GM18498 (cell line): Measurements from ENCODE around the gene LMX1B.
"Not testable (repeated sequence)": the region's sequence is repeated elsewhere in the genome, so short reads cannot be mapped to it uniquely, and the experiment has no call there.

ENCODE experiments used
- ATAC-seq: cut with Tn5 transposase; IDR thresholded peaks from one replicate; pipeline ENCODE4 v1.9.1; 2021; ENCODE audit warnings: mild to moderate bottlenecking, moderate library complexity; ENCODE audit not compliant: unreplicated experiment

The LMX1B gene

DNA sequence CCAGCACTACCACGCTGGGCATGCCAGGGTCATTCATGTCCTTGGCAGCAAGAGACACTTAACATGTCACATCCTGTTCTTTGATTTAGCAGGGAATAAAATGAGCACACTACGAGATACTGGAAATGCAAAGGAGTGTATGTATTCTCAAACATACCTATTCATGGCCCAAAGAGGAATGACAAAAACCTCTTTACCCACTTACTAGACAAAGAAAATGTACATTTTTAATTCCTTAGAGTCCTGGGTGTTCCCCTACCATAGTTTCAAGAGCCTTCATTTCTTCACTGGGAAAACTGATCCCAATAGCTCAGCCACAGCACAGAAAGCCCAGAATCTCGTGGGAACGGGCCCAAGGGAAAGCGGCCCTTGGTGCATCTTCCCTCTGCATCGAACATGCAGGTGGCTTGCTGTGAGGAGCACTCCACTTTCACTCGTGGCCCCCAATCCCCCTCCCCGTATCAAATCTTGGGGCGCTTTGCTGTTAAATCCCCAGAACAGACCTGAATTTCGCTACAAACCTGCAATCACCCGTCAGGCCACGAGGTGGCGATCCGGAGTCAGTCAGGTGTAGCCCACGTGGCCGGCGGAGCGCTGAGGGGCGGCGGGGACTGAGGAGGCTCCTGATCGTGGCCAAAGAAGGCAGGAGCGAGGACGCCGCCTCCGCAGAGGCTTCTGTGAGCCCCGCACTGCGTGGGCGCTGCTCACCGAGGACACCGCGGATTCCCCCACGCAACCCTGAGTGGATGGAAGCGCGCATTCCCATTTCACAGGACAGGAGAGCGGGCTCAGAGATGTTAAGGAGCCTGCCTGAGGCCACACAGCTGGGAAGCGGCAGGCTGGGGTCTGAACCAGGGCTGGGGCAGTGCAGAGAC, 91.4 kb downstream of the LMX1B start:
- ATAC-seq = peak; percentile 44

DNA sequence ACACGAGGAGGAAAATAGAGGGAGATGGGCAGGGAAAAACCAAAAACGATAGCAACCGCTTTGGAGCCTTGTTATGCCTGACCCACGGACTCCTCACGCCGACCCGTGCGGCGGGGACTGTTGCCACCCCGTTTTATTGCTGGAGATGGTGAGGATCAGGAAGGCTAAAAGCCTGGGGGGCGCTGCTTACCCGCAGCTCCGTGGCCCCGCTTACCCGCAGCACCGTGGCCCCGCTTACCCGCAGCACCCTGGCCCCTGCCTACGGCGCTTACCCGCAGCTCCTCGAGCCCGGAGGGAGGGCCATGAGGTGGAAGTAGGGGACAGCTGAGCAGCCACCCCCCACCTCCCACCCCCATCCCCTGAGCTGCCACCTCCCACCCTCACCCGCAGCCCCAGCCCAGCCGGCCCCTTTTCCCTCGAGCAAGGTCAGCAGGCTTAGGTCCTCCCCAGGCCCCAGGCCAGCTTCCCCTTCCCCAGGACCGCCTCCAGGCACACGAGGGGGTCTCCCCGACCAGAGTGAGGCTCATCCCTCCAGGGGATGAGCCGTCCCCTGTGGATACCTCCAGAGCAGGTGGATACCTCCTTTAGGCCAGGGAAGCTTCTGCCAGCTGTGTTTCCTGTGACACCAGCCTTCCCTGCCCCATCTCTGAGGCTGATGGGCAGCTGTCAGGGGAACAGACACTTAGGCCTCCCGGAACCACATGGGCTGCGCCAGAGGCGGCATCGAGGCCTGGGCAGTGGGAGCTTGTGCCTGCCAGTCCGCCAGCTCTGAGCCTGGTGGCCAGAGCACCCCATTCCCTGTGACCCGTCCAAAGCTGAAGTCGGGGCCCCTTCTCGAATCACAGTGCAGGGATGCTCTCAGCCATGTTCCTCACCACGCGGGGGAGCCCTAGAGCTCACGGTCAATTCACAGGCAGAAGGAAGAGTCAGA, 92.3 kb downstream of the LMX1B start:
- no peak for ATAC-seq

DNA sequence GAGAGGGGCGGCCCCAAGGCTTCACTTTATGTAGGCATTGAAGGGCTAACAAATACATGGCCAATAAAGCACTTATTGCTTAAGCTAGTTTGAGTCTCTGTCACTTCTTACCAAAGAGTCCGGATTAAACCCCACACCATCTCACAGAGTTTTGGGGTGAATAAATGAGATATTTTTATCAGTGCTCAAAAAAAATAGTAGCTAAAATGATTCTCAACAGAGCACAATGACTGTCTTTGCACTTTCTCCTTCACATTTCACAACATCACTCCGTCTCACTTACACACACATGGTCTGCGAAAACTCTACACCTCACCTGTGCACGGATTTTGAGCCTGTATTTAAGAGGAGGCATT, 92.9 kb downstream of the LMX1B start:
- no peak for ATAC-seq

DNA sequence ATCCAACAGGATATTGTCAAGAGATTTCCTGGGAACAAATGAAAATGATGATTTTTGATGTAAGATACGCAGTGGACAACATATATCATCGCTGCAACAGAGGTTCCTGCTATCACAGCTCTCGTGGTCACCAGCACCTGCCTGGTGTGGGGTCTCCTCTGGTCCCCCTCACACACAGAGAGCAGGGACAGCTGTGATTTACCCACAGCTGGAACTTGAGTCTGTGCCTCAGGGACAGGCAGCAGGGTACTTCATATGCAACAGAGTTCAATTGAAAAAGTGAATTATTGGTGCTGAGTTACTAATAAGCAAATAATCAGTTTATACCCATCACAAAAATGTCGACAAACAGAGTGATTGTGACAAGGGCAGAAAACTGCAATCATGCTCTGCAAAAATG, 93.4 kb downstream of the LMX1B start:
- no peak for ATAC-seq

DNA sequence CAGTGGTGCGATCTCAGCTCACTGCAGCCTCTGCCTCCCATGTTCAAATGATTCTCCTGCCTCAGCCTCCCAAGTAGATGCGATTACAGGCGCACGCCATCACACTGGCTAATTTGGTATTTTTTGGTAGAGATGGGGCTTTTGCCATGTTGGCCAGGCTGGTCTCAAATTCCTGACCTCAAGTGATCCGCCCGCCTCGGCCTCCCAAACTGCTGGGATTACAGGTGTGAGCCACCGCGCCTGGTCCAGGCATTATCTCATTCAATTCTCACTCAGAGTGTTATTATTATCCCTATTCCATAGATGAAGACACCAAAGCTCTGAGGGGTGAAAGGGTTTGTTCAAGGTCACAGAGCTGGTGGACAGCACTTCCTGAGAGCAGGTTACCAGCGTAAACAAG, 94.0 kb downstream of the LMX1B start:
- ATAC-seq = not testable (repeated sequence)

DNA sequence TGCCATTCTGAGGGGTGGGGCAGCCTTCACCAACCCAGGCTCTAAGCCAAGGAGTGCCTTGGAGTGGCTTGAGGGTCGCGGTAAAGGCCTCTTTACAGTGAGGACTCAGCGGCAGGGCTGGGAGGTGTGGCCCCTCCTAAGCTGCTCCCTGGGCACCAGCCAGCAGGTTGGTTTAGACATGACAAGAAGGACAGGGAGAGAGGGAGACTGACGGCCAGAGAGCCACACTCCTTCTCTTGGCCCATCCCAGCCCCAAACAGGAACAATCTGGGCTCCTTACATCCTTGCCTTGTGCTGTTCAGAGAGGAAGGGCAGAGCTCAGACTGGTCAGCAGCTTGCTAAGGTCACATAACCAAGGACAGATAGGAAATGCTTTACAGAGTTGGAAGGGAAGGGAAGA, 94.5 kb downstream of the LMX1B start:
- ATAC-seq = no peak

DNA sequence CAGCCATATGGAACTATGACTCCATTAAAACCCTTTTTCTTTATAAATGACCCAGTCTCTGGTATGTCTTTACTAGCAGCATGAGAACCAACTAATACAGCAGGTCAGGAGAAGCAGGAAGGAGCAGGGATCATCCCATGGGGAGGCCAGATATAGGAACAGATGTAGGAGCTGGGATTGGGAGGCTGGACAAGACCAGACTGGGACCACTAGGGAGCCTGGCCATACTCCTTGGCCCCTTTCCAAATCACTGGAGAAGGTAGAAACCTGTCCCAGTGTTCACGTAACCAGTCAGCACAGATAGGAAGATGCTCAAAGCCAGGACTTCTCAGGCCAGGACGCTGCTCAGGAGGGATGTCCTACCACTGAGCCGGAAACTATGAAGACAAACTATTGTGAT, 95.5 kb downstream of the LMX1B start:
- no peak for ATAC-seq

DNA sequence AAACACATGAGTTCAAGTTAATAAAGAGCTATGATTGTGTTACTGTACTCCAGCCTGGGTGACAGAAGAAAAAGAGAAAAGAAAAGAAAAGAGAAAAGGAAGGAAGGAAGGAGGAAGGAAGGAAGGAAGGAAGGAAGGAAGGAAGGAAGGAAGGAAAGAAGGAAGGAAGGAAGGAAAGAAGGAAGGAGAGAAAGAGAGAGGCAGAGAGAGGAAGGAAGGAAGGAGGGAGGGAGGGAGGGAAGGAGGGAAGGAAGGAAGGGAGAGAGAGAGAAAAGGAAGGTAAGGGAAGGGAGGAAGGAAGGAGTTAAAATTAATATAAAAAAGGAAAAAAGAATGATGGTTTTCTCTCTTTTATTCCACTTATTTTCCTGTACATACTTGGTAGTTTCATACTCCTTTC, 101.7 kb downstream of the LMX1B start:
- no peak for ATAC-seq

DNA sequence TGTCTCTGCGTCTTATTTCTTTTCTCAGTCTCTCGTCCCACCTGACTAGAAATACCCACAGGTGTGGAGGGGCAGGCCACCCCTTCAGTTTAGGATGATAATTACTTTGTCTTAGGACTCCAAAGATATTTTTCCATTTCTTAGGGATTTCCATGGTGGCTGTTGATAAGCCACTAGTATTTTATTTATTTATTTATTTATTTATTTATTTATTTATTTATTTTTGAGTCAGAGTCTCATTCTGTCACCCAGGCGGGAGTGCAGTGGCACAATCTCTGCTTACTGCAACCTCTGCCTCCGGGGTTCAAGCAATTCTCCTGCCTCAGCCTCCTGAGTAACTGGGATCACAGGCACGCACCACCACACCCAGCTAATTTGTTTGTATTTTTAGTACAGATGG, 103.7 kb downstream of the LMX1B start:
- not testable (repeated sequence) for ATAC-seq

DNA sequence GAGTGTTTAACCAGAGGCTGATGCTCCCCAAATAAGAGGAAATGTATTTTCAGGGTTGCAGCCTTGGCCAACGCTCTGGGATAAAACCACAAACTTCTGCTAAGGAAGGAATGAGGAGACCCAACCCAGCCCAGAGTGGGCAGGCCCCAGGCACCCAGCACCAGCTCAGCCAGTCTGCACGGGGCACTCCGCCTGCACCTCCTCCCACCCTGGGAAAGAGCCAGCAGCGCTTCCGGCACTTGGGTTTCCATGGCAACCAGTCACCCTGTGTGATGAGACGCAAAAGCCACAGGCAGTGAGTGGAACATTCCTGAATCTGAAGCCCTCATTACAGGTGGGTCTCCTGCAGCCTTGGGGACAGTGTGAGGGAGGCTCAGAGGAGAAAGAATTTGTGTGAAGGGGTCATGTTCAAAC, 105.9 kb downstream of the LMX1B start:
- ATAC-seq = no peak

DNA sequence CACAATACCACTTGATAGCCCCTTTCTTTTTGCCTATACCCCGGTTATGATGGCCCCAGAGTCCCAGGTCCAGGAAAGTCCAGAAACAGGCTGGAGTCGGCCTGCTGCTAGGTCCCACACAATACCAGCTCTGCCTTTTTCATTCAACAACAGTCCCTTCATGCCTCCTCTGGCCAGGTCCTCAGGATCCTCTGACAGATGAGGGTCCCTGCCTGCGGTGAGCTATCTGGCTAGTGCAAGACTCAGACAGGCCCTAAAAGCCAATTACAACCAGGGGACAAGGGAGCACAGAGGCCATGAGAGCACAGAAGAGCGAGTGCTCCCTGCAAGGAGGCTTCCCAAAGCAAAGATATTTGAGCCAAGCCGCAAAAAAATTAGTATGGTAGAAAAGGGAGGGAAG, 106.3 kb downstream of the LMX1B start:
- ATAC-seq = no peak

DNA sequence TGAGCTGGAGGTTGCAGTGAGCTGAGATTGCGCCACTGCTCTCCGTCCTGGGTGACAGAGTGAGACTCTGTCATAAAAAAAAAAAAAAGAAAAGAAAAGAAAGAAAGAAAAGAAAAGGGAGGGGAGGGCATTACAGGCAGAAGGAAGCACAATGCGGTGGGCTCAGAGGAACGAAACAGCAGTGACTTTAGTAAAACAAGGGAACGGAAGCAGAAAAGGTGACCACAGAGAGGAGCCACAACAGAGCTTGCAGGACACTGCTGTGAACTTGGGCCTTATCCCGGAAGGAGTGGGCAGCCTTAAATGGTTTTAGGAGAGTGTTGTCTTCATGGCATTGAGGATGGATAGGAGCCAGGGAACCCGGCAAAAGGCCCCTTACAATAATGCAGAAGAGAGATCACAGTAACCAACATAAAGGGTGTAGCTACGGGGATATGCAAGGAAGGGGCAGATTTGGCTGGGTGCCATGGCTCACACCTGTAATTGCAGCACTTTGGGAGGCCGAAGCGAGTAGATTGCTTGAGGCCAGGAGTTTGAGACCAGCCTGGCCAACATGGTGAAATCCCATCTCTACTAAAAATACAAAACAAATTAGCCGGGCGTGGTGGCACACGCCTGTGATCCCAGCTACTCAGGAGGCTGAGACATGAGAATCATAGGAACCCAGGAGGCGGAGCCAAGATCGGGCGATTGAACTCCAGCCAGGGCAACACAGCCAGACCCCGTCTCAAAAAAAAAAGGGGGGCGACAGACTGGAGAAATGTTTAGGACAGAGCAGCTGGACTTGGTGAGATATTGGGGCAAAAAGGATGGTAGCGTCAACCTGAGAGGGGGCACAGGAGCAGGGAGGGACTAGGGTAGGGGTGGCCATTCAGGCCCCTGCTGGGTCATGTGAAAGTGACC, 107.2 kb downstream of the LMX1B start:
- ATAC-seq = no peak

DNA sequence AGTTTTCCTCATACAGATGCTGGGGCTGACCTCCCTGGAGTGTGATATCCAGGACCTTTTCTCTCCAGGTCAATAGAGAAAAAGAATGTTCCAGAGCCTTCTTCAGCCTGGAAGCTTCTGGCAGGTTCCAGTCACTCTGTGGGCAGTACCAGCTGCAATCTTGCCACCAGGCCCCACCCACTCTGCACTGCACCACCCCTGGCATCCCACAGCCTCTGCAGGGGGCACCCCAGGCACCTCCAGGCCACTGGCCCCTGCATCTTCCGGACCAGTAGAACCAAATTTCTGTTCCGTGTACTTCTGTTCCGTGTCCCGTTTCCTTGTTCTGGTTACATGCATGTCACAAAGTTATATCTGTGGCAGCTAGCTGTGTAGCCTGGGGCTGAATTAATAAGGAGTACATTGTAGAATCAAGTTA, 107.8 kb downstream of the LMX1B start:
- ATAC-seq = no peak

DNA sequence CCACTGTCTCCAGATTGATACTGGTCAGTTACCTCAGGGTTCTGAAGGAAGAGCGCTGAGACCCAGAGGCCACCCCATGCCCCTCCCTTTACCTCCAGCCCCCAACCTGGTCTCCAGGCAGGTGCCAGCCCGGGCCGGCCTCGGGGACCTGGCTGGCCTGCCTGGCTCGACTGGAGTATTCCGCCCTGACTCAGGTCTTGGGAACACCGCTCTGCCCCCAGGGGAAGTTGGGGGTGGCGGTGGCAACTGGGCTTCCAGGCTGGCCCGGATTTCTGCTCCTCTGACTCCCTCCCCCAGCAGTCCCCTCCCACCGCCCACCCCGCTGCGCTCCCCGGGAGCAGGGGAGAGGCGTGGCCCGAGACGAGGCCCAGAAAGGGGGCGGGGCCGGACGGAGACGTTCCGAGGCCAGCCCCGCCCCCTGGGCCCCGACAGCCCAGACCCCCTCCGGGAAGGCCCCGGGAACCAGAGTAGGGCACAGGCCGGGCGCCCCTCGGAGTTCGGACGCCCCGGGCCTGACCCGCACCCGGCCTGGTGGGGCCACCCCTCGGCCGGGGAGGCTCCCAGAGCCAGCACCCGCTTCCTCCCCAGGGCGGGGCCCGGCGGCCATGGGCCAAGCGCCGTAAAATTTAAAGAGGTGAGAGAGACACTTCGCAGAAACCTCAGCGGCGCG, 108.7 kb downstream of the LMX1B start:
- peak; percentile 79 for ATAC-seq

DNA sequence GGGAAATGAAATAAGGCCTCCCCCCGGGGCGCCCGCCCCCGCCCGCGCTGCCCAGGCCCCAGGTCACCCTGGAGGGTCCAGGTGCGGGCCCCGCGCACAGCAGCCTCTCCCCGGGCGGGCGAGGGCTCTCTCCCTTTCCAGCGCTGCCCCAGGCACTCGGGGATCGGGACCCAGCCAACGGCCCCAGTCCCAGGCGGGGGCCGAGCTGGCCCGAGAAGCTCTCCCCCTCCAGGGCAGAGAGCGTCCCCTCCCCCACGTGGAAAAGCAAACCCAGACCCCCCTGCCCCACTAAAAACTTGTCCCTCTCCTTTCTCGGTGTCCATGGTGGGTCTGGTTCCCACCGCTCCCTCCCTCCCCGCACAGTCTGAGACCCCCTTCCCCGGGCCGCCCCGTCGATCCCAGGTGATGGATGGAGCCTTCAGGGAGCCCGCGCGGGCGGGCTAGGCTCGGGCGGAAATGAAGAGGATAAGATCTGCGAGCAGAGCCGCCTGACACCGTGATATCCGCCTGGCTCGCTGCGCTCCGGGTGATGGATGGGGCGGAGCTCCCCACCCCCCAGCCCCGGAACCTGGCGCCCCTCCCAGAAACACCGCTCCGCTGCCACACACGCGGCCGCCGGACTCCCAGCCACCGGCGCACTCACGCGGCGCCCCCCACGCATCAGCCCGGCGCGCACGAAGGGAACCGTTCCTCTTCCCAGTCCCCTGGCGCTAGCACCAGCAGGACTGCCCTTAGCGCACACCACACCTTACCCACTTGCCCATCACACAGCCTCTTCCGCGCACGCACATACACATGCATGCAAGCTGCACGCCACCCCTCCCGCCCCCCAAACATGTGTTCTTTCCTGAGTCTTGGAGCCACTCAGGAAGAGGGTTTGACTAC, 109.4 kb downstream of the LMX1B start:
- peak; percentile 39 for ATAC-seq

DNA sequence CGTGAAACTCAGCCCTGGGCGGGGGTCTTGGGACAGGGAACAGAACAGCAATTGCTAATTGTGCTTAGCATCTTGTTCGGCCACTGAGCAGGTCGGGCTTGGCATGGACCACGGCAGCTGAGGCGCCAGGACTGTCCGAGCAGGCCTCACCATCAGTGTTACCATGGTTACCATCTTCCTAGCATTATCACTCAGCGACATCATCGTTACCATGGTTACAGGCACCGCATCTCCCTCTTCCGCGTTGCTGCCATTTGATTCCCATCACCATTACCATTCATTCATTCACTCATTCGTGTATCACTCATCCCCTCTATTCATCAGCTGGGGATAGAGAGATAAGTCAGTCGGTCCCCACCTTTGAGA, 110.1 kb downstream of the LMX1B start:
- ATAC-seq = no peak

DNA sequence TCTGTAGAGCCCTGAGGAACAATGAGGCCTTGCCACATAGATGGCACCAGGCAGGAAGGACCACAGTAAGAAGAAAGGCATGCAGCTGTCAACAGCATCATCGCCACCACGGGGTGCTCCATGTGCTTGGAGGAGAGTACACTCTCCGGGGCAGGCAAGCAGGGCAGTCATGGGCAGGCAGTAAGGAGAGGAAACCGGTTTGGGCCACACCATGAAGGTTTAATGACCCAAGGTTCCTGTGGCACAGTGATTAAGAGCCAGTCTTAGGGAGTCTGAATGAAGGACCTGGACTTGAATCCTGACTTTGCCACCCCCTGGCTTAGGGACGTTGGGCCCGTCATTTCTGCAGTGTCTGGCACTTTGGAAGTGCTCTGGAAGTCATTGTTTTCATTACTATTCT, 110.5 kb downstream of the LMX1B start:
- ATAC-seq = no peak

DNA sequence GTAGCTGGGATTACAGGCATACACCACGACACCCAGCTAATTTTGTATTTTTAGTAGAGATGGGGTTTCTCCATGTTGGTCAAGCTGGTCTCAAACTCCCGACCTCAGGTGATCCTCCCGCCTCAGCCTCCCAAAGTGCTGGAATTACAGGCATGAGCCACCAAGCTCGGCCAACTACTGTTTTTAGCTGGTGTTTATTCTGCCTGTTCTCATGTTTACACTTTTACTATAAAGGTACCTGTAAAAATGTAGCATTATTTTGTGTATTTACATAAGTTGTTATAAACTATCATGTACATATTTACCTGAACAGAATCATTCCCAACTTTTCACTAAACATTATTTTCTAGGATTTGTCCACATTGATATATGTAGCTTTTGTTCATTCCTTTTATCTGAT, 111.8 kb downstream of the LMX1B start:
- ATAC-seq = not testable (repeated sequence)

DNA sequence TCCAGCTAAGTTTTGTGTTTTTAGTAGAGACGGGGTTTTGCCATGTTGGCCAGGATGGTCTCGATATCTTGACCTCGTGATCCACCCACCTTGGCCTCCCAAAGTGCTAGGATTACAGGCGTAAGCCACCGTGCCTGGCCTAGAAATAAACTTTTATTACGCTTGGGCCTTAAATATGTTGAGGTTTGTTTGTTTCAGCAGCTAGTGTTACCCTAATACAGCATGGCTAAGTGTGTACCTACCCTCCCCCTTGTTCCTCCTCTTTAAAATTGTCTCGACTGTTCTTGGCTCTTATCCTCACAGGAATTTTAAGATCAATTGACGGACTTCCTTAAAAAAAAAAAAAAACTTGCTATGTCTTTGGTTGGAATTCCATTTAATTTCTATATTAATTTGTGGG, 114.5 kb downstream of the LMX1B start:
- not testable (repeated sequence) for ATAC-seq
